Fibroblast of lung (primary cell): ENCODE data around the gene MAMLD1. TPM values are rescaled to one million over a fixed set of nuclear protein-coding genes. Genes with fewer than 3 reads are reported as not detected.

Experiments
- DNase-seq, 2 donors: peaks; one replicate each; pipeline versions ENCODE4 v3.0.0 to v3.0.0-alpha.2; 2010; ENCODE audit warnings: low read depth in 2 of 2
- H2AFZ ChIP-seq: 2 replicates; pipeline ENCODE4 v1.5.1; 2012; ENCODE audit warnings: low read length, control low read depth, inconsistent platforms
- H3K27ac ChIP-seq: 2 replicates; pipeline ENCODE4 v1.5.1; 2011; ENCODE audit warnings: low read length, control low read depth; ENCODE audit not compliant: insufficient read depth
- H3K27me3 ChIP-seq: 2 replicates; pipeline ENCODE4 v1.5.1; 2011; ENCODE audit warnings: mild to moderate bottlenecking, low read length; ENCODE audit not compliant: control insufficient read depth, insufficient read depth
- H3K36me3 ChIP-seq: 2 replicates; pipeline ENCODE4 v1.5.1; 2011; ENCODE audit warnings: low read length; ENCODE audit not compliant: control insufficient read depth, insufficient read depth
- H3K4me1 ChIP-seq: 2 replicates; pipeline ENCODE4 v1.5.1; 2011; ENCODE audit warnings: low read length; ENCODE audit not compliant: control insufficient read depth, insufficient read depth; ENCODE audit errors: extremely low read depth
- H3K4me2 ChIP-seq: 2 replicates; pipeline ENCODE4 v1.5.1; 2011; ENCODE audit warnings: low read length, control low read depth; ENCODE audit not compliant: insufficient read depth; ENCODE audit errors: extremely low read depth
- H3K4me3 ChIP-seq, 4 experiments: fragments of 200-600 bp in 1 of 4; sonication (generic) in 1 of 4; replicated peaks in 1 of 4; 2 replicates each; pipeline ENCODE4 v1.5.1; 2011 to 2016; ENCODE audit warnings: low read length in 4 of 4, low read depth in 3 of 4, mild to moderate bottlenecking in 3 of 4, control low read depth in 2 of 4, inconsistent platforms in 1 of 4, mixed read lengths in 1 of 4; ENCODE audit not compliant: insufficient read depth in 1 of 4; ENCODE audit errors: control extremely low read depth in 1 of 4
- H3K79me2 ChIP-seq: 2 replicates; pipeline ENCODE4 v1.5.1; 2012; ENCODE audit warnings: mild to moderate bottlenecking, low read length, inconsistent platforms; ENCODE audit not compliant: control insufficient read depth, insufficient read depth
- H3K9ac ChIP-seq: 2 replicates; pipeline ENCODE4 v1.5.1; 2011; ENCODE audit warnings: mild to moderate bottlenecking, low read length, control low read depth; ENCODE audit not compliant: insufficient read depth
- H3K9me3 ChIP-seq: 2 replicates; pipeline ENCODE4 v1.5.1; 2012; ENCODE audit warnings: low read depth, low read length; ENCODE audit not compliant: control insufficient read depth, insufficient read depth
- H4K20me1 ChIP-seq: 2 replicates; pipeline ENCODE4 v1.5.1; 2011; ENCODE audit warnings: low read length; ENCODE audit not compliant: control insufficient read depth, insufficient read depth; ENCODE audit errors: extremely low read depth
- EZH2 ChIP-seq: IDR thresholded peaks from 2 replicates; pipeline ENCODE4 v1.5.1; 2012; ENCODE audit warnings: low read length, control low read depth, mild to moderate bottlenecking; ENCODE audit errors: missing control alignments
- polyA plus RNA-seq, 2 donors: library from polyadenylated mRNA; depleted of rRNA in 1 of 2; stranded (reverse) in 1 of 2; unstranded in 1 of 2; fragments of >200 nt; gene quantifications; 2 replicates each; pipeline ENCODE4 v1.2.1, GENCODE V29; 2011 to 2012; ENCODE audit warnings: missing spikeins in 1 of 2
- total RNA-seq: library from RNA; depleted of rRNA; stranded (reverse); fragments of >200 nt; gene quantifications from 2 replicates; pipeline ENCODE4 v1.2.1, GENCODE V29; 2014
- TF ChIP-seq, protein P1 (sequence below), 2 donors: IDR thresholded peaks in 1 of 2; conservative IDR thresholded peaks in 1 of 2; 1 replicate in 1 of 2; 2 replicates in 1 of 2; pipeline ENCODE4 v1.5.1; 2011 to 2012; ENCODE audit warnings: low read length in 2 of 2, control low read depth in 1 of 2, inconsistent platforms in 1 of 2, low read depth in 1 of 2, mild to moderate bottlenecking in 1 of 2

Gene MAMLD1
- total and polyA plus RNA-seq, 2 donors (not counting 1 experiment from before 2014, with no cell fraction given): 3.6 to 15.5 TPM

DNA sequence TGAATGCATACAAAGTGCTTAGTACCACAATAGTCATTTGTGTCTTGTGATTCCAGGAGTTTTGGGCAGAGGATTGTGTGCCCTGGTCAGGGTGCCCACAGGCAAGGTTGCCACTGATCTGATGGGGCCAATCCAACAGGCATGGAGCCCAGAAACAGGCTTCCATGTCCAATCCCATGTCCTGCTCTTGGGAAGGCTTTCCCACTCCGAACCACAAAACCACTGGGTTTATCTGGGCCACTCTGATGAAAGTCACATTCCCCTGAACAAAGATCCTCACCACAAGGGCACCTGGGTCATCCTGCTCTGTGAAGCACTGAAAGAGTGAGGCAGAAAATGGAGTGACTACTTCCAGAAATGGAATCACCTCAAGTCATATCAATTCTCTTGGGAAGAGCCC is 96.9 kb downstream of the MAMLD1 start:
- TF ChIP-seq, protein P1, sequence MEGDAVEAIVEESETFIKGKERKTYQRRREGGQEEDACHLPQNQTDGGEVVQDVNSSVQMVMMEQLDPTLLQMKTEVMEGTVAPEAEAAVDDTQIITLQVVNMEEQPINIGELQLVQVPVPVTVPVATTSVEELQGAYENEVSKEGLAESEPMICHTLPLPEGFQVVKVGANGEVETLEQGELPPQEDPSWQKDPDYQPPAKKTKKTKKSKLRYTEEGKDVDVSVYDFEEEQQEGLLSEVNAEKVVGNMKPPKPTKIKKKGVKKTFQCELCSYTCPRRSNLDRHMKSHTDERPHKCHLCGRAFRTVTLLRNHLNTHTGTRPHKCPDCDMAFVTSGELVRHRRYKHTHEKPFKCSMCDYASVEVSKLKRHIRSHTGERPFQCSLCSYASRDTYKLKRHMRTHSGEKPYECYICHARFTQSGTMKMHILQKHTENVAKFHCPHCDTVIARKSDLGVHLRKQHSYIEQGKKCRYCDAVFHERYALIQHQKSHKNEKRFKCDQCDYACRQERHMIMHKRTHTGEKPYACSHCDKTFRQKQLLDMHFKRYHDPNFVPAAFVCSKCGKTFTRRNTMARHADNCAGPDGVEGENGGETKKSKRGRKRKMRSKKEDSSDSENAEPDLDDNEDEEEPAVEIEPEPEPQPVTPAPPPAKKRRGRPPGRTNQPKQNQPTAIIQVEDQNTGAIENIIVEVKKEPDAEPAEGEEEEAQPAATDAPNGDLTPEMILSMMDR (conservative IDR thresholded peaks at IDR 0.05 in 1 of 2, IDR thresholded peaks at IDR 0.05 in 1 of 2; ENCODE audit: low read depth in 1 of 2, low read length in 2 of 2): no peak
- TF ChIP-seq EZH2: no peak
- no peaks in the 10 kb centered on the region for H3K9me3 ChIP-seq
- no peak for DNase-seq
- H2AFZ ChIP-seq: no peak overlapping the region
- no peaks in the 10 kb centered on the region for H3K36me3 ChIP-seq
- no peaks in the 10 kb centered on the region for H3K27me3 ChIP-seq
- no peak overlapping the region for H3K4me2 ChIP-seq
- H3K9ac ChIP-seq: no peak overlapping the region
- H3K79me2 ChIP-seq: no peaks in the 10 kb centered on the region
- no peaks in the 10 kb centered on the region for H4K20me1 ChIP-seq
- H3K27ac ChIP-seq: no peak overlapping the region
- no peaks in the 10 kb centered on the region for H3K4me1 ChIP-seq
- H3K4me3 ChIP-seq: no peak overlapping the region

GRCh38 chrX:150460781-150461180 is 97.7 kb downstream of the MAMLD1 start:
- no peak overlapping the region for H2AFZ ChIP-seq
- H3K79me2 ChIP-seq: no peaks in the 10 kb centered on the region
- H3K9me3 ChIP-seq: no peaks in the 10 kb centered on the region
- H4K20me1 ChIP-seq: no peaks in the 10 kb centered on the region
- H3K36me3 ChIP-seq: no peaks in the 10 kb centered on the region
- H3K27ac ChIP-seq: no peak overlapping the region
- H3K4me2 ChIP-seq: no peak overlapping the region
- DNase-seq: no peak
- no peak overlapping the region for H3K9ac ChIP-seq
- H3K4me1 ChIP-seq: no peaks in the 10 kb centered on the region
- H3K4me3 ChIP-seq: no peak overlapping the region
- H3K27me3 ChIP-seq: no peaks in the 10 kb centered on the region
- no peak for TF ChIP-seq EZH2
- TF ChIP-seq, protein P1 (conservative IDR thresholded peaks at IDR 0.05 in 1 of 2, IDR thresholded peaks at IDR 0.05 in 1 of 2; ENCODE audit: low read depth in 1 of 2, low read length in 2 of 2): no peak

GRCh38 chrX:150463566-150463965 is 100.4 kb downstream of the MAMLD1 start:
- no peak overlapping the region for H2AFZ ChIP-seq
- no peak overlapping the region for H3K4me3 ChIP-seq
- TF ChIP-seq, protein P1 (conservative IDR thresholded peaks at IDR 0.05 in 1 of 2, IDR thresholded peaks at IDR 0.05 in 1 of 2; ENCODE audit: low read depth in 1 of 2, low read length in 2 of 2): no peak
- TF ChIP-seq EZH2: no peak
- no peaks in the 10 kb centered on the region for H3K79me2 ChIP-seq
- no peak for DNase-seq
- no peaks in the 10 kb centered on the region for H3K27me3 ChIP-seq
- no peaks in the 10 kb centered on the region for H4K20me1 ChIP-seq
- H3K4me1 ChIP-seq: no peaks in the 10 kb centered on the region
- no peaks in the 10 kb centered on the region for H3K9me3 ChIP-seq
- H3K27ac ChIP-seq: no peak overlapping the region
- no peak overlapping the region for H3K4me2 ChIP-seq
- H3K9ac ChIP-seq: no peak overlapping the region
- no peaks in the 10 kb centered on the region for H3K36me3 ChIP-seq
